Spleen (tissue), 11 donors: ENCODE data around the gene RNPEPL1. TPM values are rescaled to one million over a fixed set of nuclear protein-coding genes. Genes with fewer than 3 reads are reported as not detected.

Source experiments
- DNase-seq: peaks from one replicate; pipeline ENCODE4 v3.0.0-alpha.2; 2020
- H3K27ac ChIP-seq, 8 donors: fragments of 200-600 bp; sonication (generic) in 7 of 8; 1 replicate in 4 of 8; 2 replicates in 4 of 8; pipeline versions ENCODE4 v1.5.0 to v1.8.0; 2016 to 2021; ENCODE audit warnings: inconsistent platforms in 4 of 8, mild to moderate bottlenecking in 4 of 8, moderate library complexity in 1 of 8
- H3K27me3 ChIP-seq, 7 donors: fragments of 200-600 bp; sonication (generic) in 6 of 7; replicated peaks in 1 of 7; 1 replicate in 4 of 7; 2 replicates in 3 of 7; pipeline versions ENCODE4 v1.5.0 to v1.8.0; 2016 to 2021; ENCODE audit warnings: inconsistent platforms in 3 of 7, mild to moderate bottlenecking in 1 of 7
- H3K36me3 ChIP-seq, 6 donors: fragments of 200-600 bp; sonication (generic) in 5 of 6; 1 replicate in 4 of 6; 2 replicates in 2 of 6; pipeline versions ENCODE4 v1.5.0 to v1.8.0; 2016 to 2021; ENCODE audit warnings: inconsistent platforms in 2 of 6
- H3K4me1 ChIP-seq, 6 donors: fragments of 200-600 bp; sonication (generic) in 5 of 6; 1 replicate in 3 of 6; 2 replicates in 3 of 6; pipeline versions ENCODE4 v1.5.0 to v1.8.0; 2016 to 2021; ENCODE audit warnings: inconsistent platforms in 3 of 6
- H3K4me3 ChIP-seq, 8 donors: fragments of 200-600 bp; sonication (generic) in 7 of 8; 1 replicate in 4 of 8; 2 replicates in 4 of 8; pipeline versions ENCODE4 v1.5.0 to v1.8.0; 2016 to 2021; ENCODE audit warnings: inconsistent platforms in 4 of 8, mild to moderate bottlenecking in 4 of 8, moderate library complexity in 2 of 8
- H3K9me3 ChIP-seq, 8 donors: fragments of 200-600 bp; sonication (generic) in 7 of 8; 1 replicate in 4 of 8; 2 replicates in 4 of 8; pipeline versions ENCODE4 v1.5.0 to v1.8.0; 2016 to 2021; ENCODE audit warnings: inconsistent platforms in 4 of 8
- CTCF ChIP-seq, 11 experiments: fragments of 200-600 bp in 7 of 11; fragments of 450-650 bp in 4 of 11; sonication (generic) in 4 of 11; IDR thresholded peaks in 8 of 11; conservative IDR thresholded peaks in 3 of 11; 1 replicate in 7 of 11; 2 replicates in 4 of 11; pipeline versions ENCODE4 v1.4.0 to v1.8.0; 2016 to 2021; ENCODE audit warnings: antibody characterized with exemption in 11 of 11, inconsistent platforms in 4 of 11, mild to moderate bottlenecking in 1 of 11
- POLR2A ChIP-seq, 3 donors: fragments of 450-650 bp; IDR thresholded peaks; one replicate each; pipeline ENCODE4 v1.5.1; 2017; ENCODE audit warnings: antibody characterized with exemption in 3 of 3, mild to moderate bottlenecking in 1 of 3
- POLR2AphosphoS5 ChIP-seq, 3 donors: sonication (generic); formaldehyde crosslinking; IDR thresholded peaks; one replicate each; pipeline ENCODE4 v1.5.1; 2017; ENCODE audit warnings: antibody characterized with exemption in 3 of 3
- WGBS, 5 donors: extraction: QIAGEN DNeasy Blood & Tissue Kit in 3 of 5; methylation state at CpG; one replicate each; pipeline versions ENCODE4 v1.1.5 to v1.1.7; 2013 to 2018; 5-methylcytosine and 5-hydroxymethylcytosine counted together
- intact Hi-C: fragments of 100-400 bp; cut with DNase I; formaldehyde crosslinking; loops from one replicate; pipeline ENCODE4 v1.15.0; 2023; ENCODE audit warnings: low total_unique reads
- polyA plus RNA-seq, 3 donors: library from polyadenylated mRNA; stranded (reverse); fragments of 200-250 nt; gene quantifications; one replicate each; pipeline ENCODE4 v1.2.1, GENCODE V29; 2013
- total RNA-seq, 7 donors: library from RNA; depleted of rRNA in 3 of 7; stranded (reverse); fragments of >200 nt in 3 of 7; fragmentation: NEBNext Ultra II Directional in 4 of 7; extraction: Animal tissue kit (Norgen Biotek cat#: 25700) in 4 of 7; gene quantifications; one replicate each; pipeline versions ENCODE4 v1.1.0 to v1.2.1, GENCODE V29; 2016 to 2021
- donor health status: healthy with polysubstance abuse.
- donor health status: DM: no; HTN: no; CAD: no; lungs with moderate emphysema.
- donor health status: DM: no; HTN: no; CAD: no.
- donor health status: Bipolar disorder and iron deficiency.
- donor health status: healthy.
- donor health status: DM: no; HTN: no; CAD: no.
- donor health status: DM: yes; HTN: yes; CAD: no.

The RNPEPL1 gene
- total and polyA plus RNA-seq, 10 donors, result 57.2 to 165 (median 87.4) TPM

- H3K9me3 ChIP-seq, result no peaks in the 10 kb centered on the region
- intact Hi-C loops, result no loop called here
- no peak for TF ChIP-seq CTCF (IDR thresholded peaks at IDR 0.05 in 8 of 11, conservative IDR thresholded peaks at IDR 0.05 in 3 of 11)
- no peak for TF ChIP-seq POLR2AphosphoS5 (IDR thresholded peaks at IDR 0.05)
- TF ChIP-seq POLR2A (IDR thresholded peaks at IDR 0.05), result no peak
- H3K27ac ChIP-seq, result no peak overlapping the region
- WGBS, 5 donors, result 90 to 97% (median 94%) methylated on average over 10 of the region's 10 CpGs
- H3K4me1 ChIP-seq, result peaks cover 0 to 17% (median 4%) of the 10 kb centered on the region in 6 donors
- no peak overlapping the region for H3K4me3 ChIP-seq
- peak; percentile 65 for DNase-seq
- no peaks in the 10 kb centered on the region for H3K27me3 ChIP-seq
- peaks cover 0 to 100% (median 80%) of the 10 kb centered on the region in 6 donors for H3K36me3 ChIP-seq
These were observed 28.8 kb downstream of the RNPEPL1 start for GRCh38 chr2:240597054-240597418.

- DNase-seq, result peak; percentile 67
- intact Hi-C loops, result no loop called here
- TF ChIP-seq POLR2A (IDR thresholded peaks at IDR 0.05) (no peak), CTCF (IDR thresholded peaks at IDR 0.05 in 8 of 11, conservative IDR thresholded peaks at IDR 0.05 in 3 of 11) (no peak), POLR2AphosphoS5 (IDR thresholded peaks at IDR 0.05) (no peak)
These were observed 29.3 kb downstream of the RNPEPL1 start for GRCh38 chr2:240597419-240598181.

GRCh38 chr2:240598311-240598911, 30.1 kb downstream of the RNPEPL1 start:
- peaks cover 0 to 17% (median 4%) of the 10 kb centered on the region in 6 donors for H3K4me1 ChIP-seq
- H3K27me3 ChIP-seq, result no peaks in the 10 kb centered on the region
- whole genome bisulfite sequencing, 5 donors, result 91 to 96% (median 94%) methylated on average over 12 to 17 of the region's 17 CpGs
- no peak for TF ChIP-seq CTCF (IDR thresholded peaks at IDR 0.05 in 8 of 11, conservative IDR thresholded peaks at IDR 0.05 in 3 of 11)
- no peak for TF ChIP-seq POLR2AphosphoS5 (IDR thresholded peaks at IDR 0.05)
- TF ChIP-seq POLR2A (IDR thresholded peaks at IDR 0.05), result no peak
- H3K36me3 ChIP-seq, result peaks cover 0 to 100% (median 67%) of the 10 kb centered on the region in 6 donors
- no peak overlapping the region for H3K4me3 ChIP-seq
- intact Hi-C loops, result no loop called here
- DNase-seq, result peak; percentile 72
- no peak overlapping the region for H3K27ac ChIP-seq
- no peaks in the 10 kb centered on the region for H3K9me3 ChIP-seq

More at GRCh38 chr2:240597419-240598181, 29.3 kb downstream of the RNPEPL1 start:
- Histone ChIP-seq H3K4me1 (peaks cover 0 to 17% (median 4%) of the 10 kb centered on the region in 6 donors), H3K9me3 (no peaks in the 10 kb centered on the region), H3K36me3 (peaks cover 0 to 100% (median 74%) of the 10 kb centered on the region in 6 donors), H3K4me3 (no peak overlapping the region), H3K27me3 (no peaks in the 10 kb centered on the region), H3K27ac (no peak overlapping the region)
- 87 to 99% (median 92%) methylated on average over 3 to 22 of the region's 22 CpGs for WGBS, 5 donors

GRCh38 chr2:240599141-240599583, 30.9 kb downstream of the RNPEPL1 start:
- DNase-seq, result peak; percentile 62
- intact Hi-C loops, result no loop called here

More at GRCh38 chr2:240599141-240599583, 30.9 kb downstream of the RNPEPL1 start:
- WGBS, 5 donors, result 96 to 98% (median 96%) methylated on average over 11 of the region's 11 CpGs
- Histone ChIP-seq H3K36me3 (peaks cover 0 to 92% (median 59%) of the 10 kb centered on the region in 6 donors), H3K27me3 (no peaks in the 10 kb centered on the region), H3K4me1 (peaks cover 0 to 24% (median 6%) of the 10 kb centered on the region in 6 donors), H3K27ac (no peak overlapping the region), H3K9me3 (no peaks in the 10 kb centered on the region), H3K4me3 (no peak overlapping the region)
- TF ChIP-seq POLR2A (IDR thresholded peaks at IDR 0.05) (no peak), POLR2AphosphoS5 (IDR thresholded peaks at IDR 0.05) (no peak), CTCF (IDR thresholded peaks at IDR 0.05 in 8 of 11, conservative IDR thresholded peaks at IDR 0.05 in 3 of 11) (no peak)
